HepG2 (cell line): ENCODE measurements around the gene NUP155. TPM values are rescaled to one million over a fixed set of nuclear protein-coding genes. Genes with fewer than 3 reads are reported as not detected.

Source experiments
- ARNT ChIP-seq: fragments of 450-650 bp; IDR thresholded peaks from 2 replicates; pipeline ENCODE4 v1.6.1; 2017
- BHLHE40 ChIP-seq: IDR thresholded peaks from 2 replicates; pipeline ENCODE4 v1.6.1; 2011; ENCODE audit warnings: low read length, improper control_type of control experiment
- BRD4 ChIP-seq: sonication (generic); formaldehyde crosslinking; IDR thresholded peaks from 2 replicates; pipeline ENCODE4 v1.4.0; 2020; ENCODE audit warnings: missing genetic modification reagents
- FIP1L1 ChIP-seq: fragments of 200-400 bp; formaldehyde crosslinking; IDR thresholded peaks from 2 replicates; pipeline ENCODE4 v1.6.1; 2018; ENCODE audit warnings: low read depth, mild to moderate bottlenecking, low read length, moderate library complexity, borderline replicate concordance; ENCODE audit not compliant: insufficient read depth
- FOSL2 ChIP-seq: sonication (generic); formaldehyde crosslinking; IDR thresholded peaks from 2 replicates; pipeline ENCODE4 v1.4.0; 2020; ENCODE audit warnings: missing genetic modification reagents
- FOXO1 ChIP-seq: sonication (generic); formaldehyde crosslinking; IDR thresholded peaks from 2 replicates; pipeline ENCODE4 v1.4.0; 2020; ENCODE audit warnings: missing genetic modification reagents
- KLF16 ChIP-seq, 2 experiments: sonication (generic) in 1 of 2; formaldehyde crosslinking in 1 of 2; IDR thresholded peaks; 2 replicates each; pipeline versions ENCODE4 v1.6.1 to v1.8.0; 2016 to 2023; ENCODE audit warnings: missing genetic modification reagents in 2 of 2, missing compliant biosample characterization in 1 of 2
- PHF5A ChIP-seq: IDR thresholded peaks from one replicate; pipeline ENCODE4 v1.6.1; 2018; ENCODE audit warnings: low read depth, missing genetic modification reagents; ENCODE audit not compliant: unreplicated experiment
- RFX3 ChIP-seq: IDR thresholded peaks from 2 replicates; pipeline ENCODE4 v1.6.1; 2016; ENCODE audit warnings: missing biosample characterization, missing genetic modification reagents
- TOE1 ChIP-seq: sonication (generic); formaldehyde crosslinking; IDR thresholded peaks from 2 replicates; pipeline ENCODE4 v1.4.0; 2020; ENCODE audit warnings: mild to moderate bottlenecking, missing genetic modification reagents
- ZNF10 ChIP-seq: sonication (generic); formaldehyde crosslinking; IDR thresholded peaks from 2 replicates; pipeline ENCODE4 v1.4.0; 2020; ENCODE audit warnings: mild to moderate bottlenecking, low read depth, missing genetic modification reagents, borderline replicate concordance
- ZNF496 ChIP-seq: sonication (generic); formaldehyde crosslinking; IDR thresholded peaks from 2 replicates; pipeline ENCODE4 v1.8.1; 2023; ENCODE audit warnings: mild to moderate bottlenecking, moderate library complexity, missing genetic modification reagents; ENCODE audit not compliant: insufficient replicate concordance
- polyA plus RNA-seq, 8 experiments: library from polyadenylated mRNA; depleted of rRNA in 3 of 8; stranded (reverse) in 7 of 8; unstranded in 1 of 8; fragments of >200 nt; fragmentation: Illumina TruSeq in 4 of 8; extraction: Trizol in 4 of 8; gene quantifications; 2 replicates each; pipeline versions ENCODE4 v1.2.1 to v1.2.3, GENCODE V29; 2011 to 2016; ENCODE audit warnings: low read depth in 4 of 8, missing spikeins in 1 of 8, mixed read lengths in 1 of 8; ENCODE audit not compliant: insufficient read depth in 1 of 8
- total RNA-seq, 5 experiments: library from RNA; depleted of rRNA; stranded (reverse); fragments of >200 nt; fragmentation: Illumina TruSeq; extraction: Trizol; gene quantifications; 2 replicates each; pipeline ENCODE4 v1.2.3, GENCODE V29; 2016; ENCODE audit warnings: low read depth in 1 of 5
- TF ChIP-seq, protein P1 (sequence below): sonication (generic); formaldehyde crosslinking; IDR thresholded peaks from 2 replicates; pipeline ENCODE4 v1.4.0; 2020; ENCODE audit warnings: low read depth, mild to moderate bottlenecking, missing genetic modification reagents
- TF ChIP-seq, protein P2 (sequence below): sonication (generic); formaldehyde crosslinking; IDR thresholded peaks from 2 replicates; pipeline ENCODE4 v1.4.0; 2020; ENCODE audit warnings: mild to moderate bottlenecking, missing genetic modification reagents

The NUP155 gene
- total and polyA plus RNA-seq, 2 of the 13 experiments (the other 11 are each of a cell fraction or from before 2014, with no cell fraction given): 13.0 to 57.4 TPM

DNA sequence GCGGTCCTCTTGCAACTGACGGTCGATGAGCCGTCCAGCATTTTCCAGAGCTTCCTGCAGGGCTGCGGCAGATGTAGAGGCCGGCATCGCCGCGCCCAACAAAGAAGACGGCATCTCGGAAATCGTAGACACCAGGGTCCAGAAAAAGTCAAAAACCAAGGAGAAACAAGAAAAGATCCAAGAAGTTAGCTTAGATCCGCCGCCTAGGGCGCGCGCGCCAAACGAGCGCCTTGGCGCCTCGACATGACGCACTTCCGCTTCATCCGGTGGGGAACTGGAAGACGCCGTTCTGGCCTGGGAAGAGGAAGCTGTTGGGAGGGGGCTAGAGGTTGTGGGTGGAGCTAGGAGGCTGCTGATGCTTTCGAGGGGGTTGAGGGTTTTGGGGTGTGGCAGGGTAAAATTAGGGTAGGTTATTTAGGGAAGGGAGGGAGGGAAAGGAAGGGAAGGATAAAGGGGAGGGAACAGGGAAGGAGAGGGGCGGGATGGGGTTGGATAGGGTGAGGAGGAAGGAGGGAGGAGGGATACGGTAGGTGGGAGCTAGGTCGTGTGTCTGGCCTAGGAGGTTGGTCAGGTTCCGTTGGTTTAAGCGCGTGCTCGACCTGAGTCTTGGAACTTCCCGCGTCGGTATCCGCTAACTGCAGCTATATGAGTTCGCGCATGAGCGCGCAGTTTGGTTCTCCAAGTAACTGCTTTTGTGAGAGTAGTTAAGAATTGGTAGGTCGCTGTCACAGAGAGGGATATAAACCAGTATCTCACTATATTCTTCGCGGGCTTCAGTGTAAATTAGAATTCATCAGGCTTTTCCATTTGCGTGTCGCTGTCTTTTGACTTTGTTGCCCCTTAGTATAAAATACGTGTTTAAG lies at the start of gene NUP155 (continued):
- TF ChIP-seq, protein P1, sequence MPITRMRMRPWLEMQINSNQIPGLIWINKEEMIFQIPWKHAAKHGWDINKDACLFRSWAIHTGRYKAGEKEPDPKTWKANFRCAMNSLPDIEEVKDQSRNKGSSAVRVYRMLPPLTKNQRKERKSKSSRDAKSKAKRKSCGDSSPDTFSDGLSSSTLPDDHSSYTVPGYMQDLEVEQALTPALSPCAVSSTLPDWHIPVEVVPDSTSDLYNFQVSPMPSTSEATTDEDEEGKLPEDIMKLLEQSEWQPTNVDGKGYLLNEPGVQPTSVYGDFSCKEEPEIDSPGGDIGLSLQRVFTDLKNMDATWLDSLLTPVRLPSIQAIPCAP: no peak
- TF ChIP-seq ZNF10 (CRISPR knock-in tag) (no peak), RFX3 (CRISPR knock-in tag) (no peak), FIP1L1 (no peak), BRD4 (CRISPR knock-in tag) (no peak), PHF5A (peak; percentile 86), KLF16 (CRISPR knock-in tag; IDR thresholded peaks at IDR 0.05) (no peak; a peak in 1 of 4 replicates), FOSL2 (CRISPR knock-in tag) (peak; percentile 42; the same call in 1 of the 2 replicates), FOXO1 (CRISPR knock-in tag) (no peak), ZNF496 (no peak), ARNT (no peak), TOE1 (CRISPR knock-in tag) (no peak), BHLHE40 (no peak)
- TF ChIP-seq, protein P2, sequence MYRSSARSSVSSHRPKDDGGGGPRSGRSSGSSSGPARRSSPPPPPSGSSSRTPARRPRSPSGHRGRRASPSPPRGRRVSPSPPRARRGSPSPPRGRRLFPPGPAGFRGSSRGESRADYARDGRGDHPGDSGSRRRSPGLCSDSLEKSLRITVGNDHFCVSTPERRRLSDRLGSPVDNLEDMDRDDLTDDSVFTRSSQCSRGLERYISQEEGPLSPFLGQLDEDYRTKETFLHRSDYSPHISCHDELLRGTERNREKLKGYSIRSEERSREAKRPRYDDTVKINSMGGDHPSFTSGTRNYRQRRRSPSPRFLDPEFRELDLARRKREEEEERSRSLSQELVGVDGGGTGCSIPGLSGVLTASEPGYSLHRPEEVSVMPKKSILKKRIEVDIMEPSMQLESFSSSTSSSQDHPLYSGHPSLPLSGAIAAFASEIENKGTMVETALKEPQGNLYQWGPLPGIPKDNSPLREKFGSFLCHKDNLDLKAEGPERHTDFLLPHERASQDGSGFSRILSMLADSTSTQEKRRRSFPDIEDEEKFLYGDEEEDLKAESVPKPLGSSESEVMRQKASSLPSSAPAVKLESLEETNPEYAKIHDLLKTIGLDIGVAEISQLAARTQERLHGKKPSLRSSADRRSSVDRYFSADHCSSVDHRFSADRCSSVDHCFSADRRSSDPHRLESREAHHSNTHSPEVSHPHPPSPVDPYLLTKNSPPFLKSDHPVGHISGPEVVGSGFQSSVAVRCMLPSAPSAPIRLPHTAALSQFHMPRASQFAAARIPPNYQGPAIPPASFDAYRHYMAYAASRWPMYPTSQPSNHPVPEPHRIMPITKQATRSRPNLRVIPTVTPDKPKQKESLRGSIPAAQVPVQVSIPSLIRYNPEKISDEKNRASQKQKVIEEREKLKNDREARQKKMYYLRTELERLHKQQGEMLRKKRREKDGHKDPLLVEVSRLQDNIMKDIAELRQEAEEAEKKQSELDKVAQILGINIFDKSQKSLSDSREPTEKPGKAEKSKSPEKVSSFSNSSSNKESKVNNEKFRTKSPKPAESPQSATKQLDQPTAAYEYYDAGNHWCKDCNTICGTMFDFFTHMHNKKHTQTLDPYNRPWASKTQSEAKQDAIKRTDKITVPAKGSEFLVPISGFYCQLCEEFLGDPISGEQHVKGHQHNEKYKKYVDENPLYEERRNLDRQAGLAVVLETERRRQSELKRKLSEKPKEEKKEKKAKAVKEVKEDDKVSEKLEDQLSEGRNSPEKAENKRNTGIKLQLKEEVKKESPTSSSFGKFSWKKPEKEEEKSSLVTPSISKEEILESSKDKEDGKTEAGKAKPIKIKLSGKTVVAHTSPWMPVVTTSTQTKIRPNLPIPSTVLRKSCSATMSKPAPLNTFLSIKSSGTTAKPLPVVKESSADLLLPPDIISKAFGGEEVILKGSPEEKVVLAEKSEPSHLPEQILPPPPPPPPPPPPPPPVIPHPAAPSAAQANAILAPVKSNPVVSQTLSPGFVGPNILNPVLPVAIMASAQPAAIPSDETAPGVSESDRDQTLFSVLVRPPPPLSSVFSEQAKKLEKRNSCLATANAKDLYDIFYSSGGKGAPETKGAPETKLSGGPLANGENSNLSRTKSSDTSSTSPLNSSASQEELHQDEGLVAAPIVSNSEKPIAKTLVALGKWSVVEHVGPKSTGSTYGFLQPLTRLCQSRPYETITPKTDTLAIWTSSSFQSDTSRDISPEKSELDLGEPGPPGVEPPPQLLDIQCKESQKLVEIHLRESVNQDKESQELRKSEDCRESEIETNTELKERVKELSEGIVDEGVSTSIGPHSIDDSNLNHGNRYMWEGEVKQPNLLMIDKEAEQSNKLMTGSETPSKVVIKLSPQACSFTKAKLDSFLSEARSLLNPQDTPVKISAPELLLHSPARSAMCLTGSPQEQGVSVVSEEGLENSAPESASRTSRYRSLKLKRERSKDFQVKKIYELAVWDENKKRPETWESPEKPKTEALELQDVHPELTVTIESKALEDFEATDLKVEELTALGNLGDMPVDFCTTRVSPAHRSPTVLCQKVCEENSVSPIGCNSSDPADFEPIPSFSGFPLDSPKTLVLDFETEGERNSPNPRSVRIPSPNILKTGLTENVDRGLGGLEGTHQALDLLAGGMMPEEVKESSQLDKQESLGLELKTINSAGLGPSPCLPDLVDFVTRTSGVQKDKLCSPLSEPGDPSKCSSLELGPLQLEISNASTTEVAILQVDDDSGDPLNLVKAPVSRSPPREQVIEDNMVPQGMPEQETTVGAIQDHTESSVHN (CRISPR knock-in tag): no peak
